GM19452 (cell line): Measurements from ENCODE around the gene PCA3.

Experiments used
- ATAC-seq: cut with Tn5 transposase; IDR thresholded peaks from one replicate; pipeline ENCODE4 v1.9.1; 2021; ENCODE audit not compliant: unreplicated experiment

PCA3 gene

GRCh38 chr9:76820431-76820830, 56.2 kb downstream of the PCA3 start:
- ATAC-seq = no peak

GRCh38 chr9:76827296-76828080, 63.2 kb downstream of the PCA3 start:
- ATAC-seq = no peak

GRCh38 chr9:76828447-76828846, 64.2 kb downstream of the PCA3 start:
- no peak for ATAC-seq

- ATAC-seq = no peak
Observed at GRCh38 chr9:76835571-76836283, 71.5 kb downstream of the PCA3 start.
